NB4 (cell line): ENCODE results near the gene NUDT1.

ENCODE experiments used
- CTCF ChIP-seq: IDR thresholded peaks from one replicate; pipeline ENCODE4 v1.5.1; 2012; ENCODE audit warnings: low read depth, low read length
- POLR2A ChIP-seq: IDR thresholded peaks from 2 replicates; pipeline ENCODE4 v1.6.1; 2011; ENCODE audit warnings: mild to moderate bottlenecking; ENCODE audit not compliant: insufficient read length; ENCODE audit errors: extremely low read depth
- TF ChIP-seq, protein P1 (sequence below): IDR thresholded peaks from 2 replicates; pipeline ENCODE4 v1.6.1; 2011; ENCODE audit warnings: low read depth, low read length

GRCh38 chr7:2275101-2275500 lies 33.1 kb downstream of the NUDT1 start:
- TF ChIP-seq CTCF (no peak), POLR2A (no peak)
- TF ChIP-seq, protein P1, sequence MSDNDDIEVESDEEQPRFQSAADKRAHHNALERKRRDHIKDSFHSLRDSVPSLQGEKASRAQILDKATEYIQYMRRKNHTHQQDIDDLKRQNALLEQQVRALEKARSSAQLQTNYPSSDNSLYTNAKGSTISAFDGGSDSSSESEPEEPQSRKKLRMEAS = no peak
